GM12892 (cell line): ENCODE data around the gene CENPU.

Source experiments
- POLR2A ChIP-seq: IDR thresholded peaks from 2 replicates; pipeline ENCODE4 v1.6.1; 2011; ENCODE audit warnings: low read depth, low read length, control low read depth
- POLR2AphosphoS5 ChIP-seq: IDR thresholded peaks from 2 replicates; pipeline ENCODE4 v1.6.1; 2011; ENCODE audit warnings: low read depth, low read length, control low read depth

GRCh38 chr4:184668096-184668495 is 65.8 kb downstream of the CENPU start:
- TF ChIP-seq POLR2AphosphoS5 (no peak), POLR2A (no peak)
